K562 (cell line): ENCODE measurements around the gene NR1I3. TPM values are rescaled to one million over a fixed set of nuclear protein-coding genes. Genes with fewer than 3 reads are reported as not detected.

Source experiments
- ATAC-seq: fragments of 200-7000 bp; cut with Tn5 transposase; 3 replicates; pipeline ENCODE4 v1.9.1; 2020; ENCODE audit warnings: moderate library complexity
- BruUV-seq: library from RNA; stranded (reverse); fragments of 400-500 nt; replicated peaks from 2 replicates; lab custom pipeline; 2021; lab: Mats Ljungman, UMichigan
- CTCF ChIA-PET: fragments of 300-600 bp; formaldehyde crosslinking; extraction: SDS; loops from one replicate; lab custom pipeline; 2021; ENCODE audit warnings: low intra/inter-chr PET ratio; lab: Yijun Ruan, JAX
- POLR2A ChIA-PET: fragments of 300-600, 350-650 bp; sonication (Branson Sonifier 250); formaldehyde crosslinking; extraction: SDS; loops from one replicate; lab custom pipeline; 2021; ENCODE audit warnings: antibody characterized with exemption, inconsistent platforms; lab: Yijun Ruan, JAX
- DNase-seq, 4 experiments: peaks; one replicate each; pipeline versions ENCODE4 v3.0.0 to v3.0.0-alpha.2; 2011 to 2018; ENCODE audit warnings: low spot score in 3 of 4, mixed read lengths in 3 of 4; ENCODE audit errors: extremely low read depth in 1 of 4
- FAIRE-seq: peaks from 2 replicates; lab custom pipeline; 2011; peaks lifted over from hg19 to GRCh38; lab: Jason Lieb, UNC
- H2AFZ ChIP-seq: 2 replicates; pipeline ENCODE4 v1.6.0; 2011; ENCODE audit warnings: low read depth, low read length, control low read depth, inconsistent platforms
- H3K27ac ChIP-seq: fragments of 200-600 bp; 3 replicates; pipeline ENCODE4 v1.8.0; 2011; ENCODE audit warnings: low read depth, mild to moderate bottlenecking, control low read depth, inconsistent platforms, low read length, moderate library complexity, mixed read lengths; ENCODE audit errors: extremely low read depth
- H3K27me3 ChIP-seq, 2 experiments: fragments of 300-600 bp in 1 of 2; 2 replicates in 1 of 2; 3 replicates in 1 of 2; pipeline versions ENCODE4 v1.6.0 to v1.8.0; 2011; ENCODE audit warnings: inconsistent platforms in 2 of 2, low read length in 2 of 2, mild to moderate bottlenecking in 1 of 2, mixed read lengths in 1 of 2, moderate library complexity in 1 of 2; ENCODE audit not compliant: control insufficient read depth in 2 of 2, insufficient read depth in 2 of 2
- H3K36me3 ChIP-seq: fragments of 300-600 bp; 3 replicates; pipeline ENCODE4 v1.8.0; 2011; ENCODE audit warnings: mild to moderate bottlenecking, low read length, inconsistent platforms; ENCODE audit not compliant: control insufficient read depth, insufficient read depth
- H3K4me1 ChIP-seq, 2 experiments: fragments of 200-600 bp in 1 of 2; replicated peaks in 1 of 2; 2 replicates in 1 of 2; 3 replicates in 1 of 2; pipeline versions ENCODE4 v1.5.1 to v1.8.0; 2011; ENCODE audit warnings: inconsistent platforms in 2 of 2, low read length in 2 of 2, mild to moderate bottlenecking in 1 of 2, mixed read lengths in 1 of 2, moderate library complexity in 1 of 2; ENCODE audit not compliant: control insufficient read depth in 2 of 2, insufficient read depth in 2 of 2
- H3K4me2 ChIP-seq: 2 replicates; pipeline ENCODE4 v1.6.1; 2011; ENCODE audit warnings: low read length, control low read depth, inconsistent platforms, mixed read lengths; ENCODE audit not compliant: insufficient read depth
- H3K4me3 ChIP-seq: fragments of 200-600 bp; sonication (generic), shearing (Covaris generic); 2 replicates; pipeline ENCODE4 v1.5.1; 2016; ENCODE audit warnings: control low read depth, inconsistent platforms
- H3K79me2 ChIP-seq: fragments of 200-600 bp; 3 replicates; pipeline ENCODE4 v1.8.0; 2011; ENCODE audit warnings: low read length, inconsistent platforms; ENCODE audit not compliant: control insufficient read depth, insufficient read depth
- H3K9ac ChIP-seq, 2 experiments: 2 replicates each; pipeline versions ENCODE4 v1.6.0 to v1.6.1; 2011; ENCODE audit warnings: low read depth in 2 of 2, low read length in 2 of 2, control low read depth in 1 of 2, inconsistent platforms in 1 of 2, mild to moderate bottlenecking in 1 of 2, mixed read lengths in 1 of 2; ENCODE audit not compliant: insufficient read depth in 1 of 2
- H3K9me1 ChIP-seq: one replicate; pipeline ENCODE4 v1.6.0; 2011; ENCODE audit warnings: inconsistent platforms, mild to moderate bottlenecking, low read length, moderate library complexity; ENCODE audit not compliant: control insufficient read depth, insufficient read depth
- H3K9me3 ChIP-seq: replicated peaks from 2 replicates; pipeline ENCODE4 v1.5.1; 2011; ENCODE audit warnings: low read depth, low read length, inconsistent platforms; ENCODE audit not compliant: control insufficient read depth, insufficient read depth
- H4K20me1 ChIP-seq: replicated peaks from 2 replicates; pipeline ENCODE4 v1.6.1; 2011; ENCODE audit warnings: low read length, inconsistent platforms, mixed read lengths; ENCODE audit not compliant: control insufficient read depth, insufficient read depth
- ATF6 ChIP-seq: sonication (generic); formaldehyde crosslinking; IDR thresholded peaks from 2 replicates; pipeline ENCODE4 v1.4.0; 2020; ENCODE audit warnings: mild to moderate bottlenecking, missing genetic modification reagents
- EWSR1 ChIP-seq: fragments of 450-650 bp; IDR thresholded peaks from 2 replicates; pipeline ENCODE4 v1.6.1; 2018; ENCODE audit warnings: borderline replicate concordance, mild to moderate bottlenecking, low read depth, moderate library complexity; ENCODE audit not compliant: partially characterized antibody
- FOS ChIP-seq: IDR thresholded peaks from 3 replicates; pipeline ENCODE4 v1.6.1; 2011; ENCODE audit not compliant: insufficient read length; ENCODE audit errors: extremely low read depth
- HMGN3 ChIP-seq: IDR thresholded peaks from 2 replicates; pipeline ENCODE4 v1.6.1; 2011; ENCODE audit warnings: borderline replicate concordance, low read depth, mild to moderate bottlenecking, mixed read lengths, low read length; ENCODE audit not compliant: insufficient read length; ENCODE audit errors: extremely low read depth
- RAD51 ChIP-seq: fragments of 450-650 bp; IDR thresholded peaks from 2 replicates; pipeline ENCODE4 v1.7.1; 2016; ENCODE audit warnings: low read depth, mild to moderate bottlenecking, borderline replicate concordance
- TCF7 ChIP-seq: sonication (generic); IDR thresholded peaks from 2 replicates; pipeline ENCODE4 v1.6.1; 2016; ENCODE audit warnings: antibody characterized with exemption, borderline replicate concordance
- ZBTB26 ChIP-seq: fragments of 450-650 bp; formaldehyde crosslinking; IDR thresholded peaks from 2 replicates; pipeline ENCODE4 v1.4.0; 2022; ENCODE audit warnings: missing genetic modification characterization
- ZNF121 ChIP-seq: sonication (generic); formaldehyde crosslinking; conservative IDR thresholded peaks from 2 replicates; pipeline ENCODE4 v1.8.0; 2022; ENCODE audit warnings: missing genetic modification reagents
- whole genome bisulfite sequencing: fragments of 100-300 bp; shearing (Covaris generic); methylation state at CpG from one replicate; pipeline ENCODE4 v1.1.6; 2016; ENCODE audit warnings: low coverage, mixed read lengths; ENCODE audit not compliant: insufficient coverage; ENCODE audit errors: missing lambda C conversion rate; 5-methylcytosine and 5-hydroxymethylcytosine counted together
- in situ Hi-C: fragments of 300-500 bp; cut with MboI; formaldehyde crosslinking; loops from 4 replicates; pipeline ENCODE4 v1.15.0; 2018; ENCODE audit warnings: inconsistent platforms, mixed read lengths
- intact Hi-C: fragments of 100-400 bp; cut with micrococcal nuclease; formaldehyde crosslinking; loops from 2 replicates; pipeline ENCODE4 v1.14.2; 2022
- polyA plus RNA-seq, 8 experiments: library from polyadenylated mRNA; depleted of rRNA in 4 of 8; stranded (reverse) in 5 of 8; unstranded in 3 of 8; fragments of >200 nt; fragmentation: Nextera tagmentation in 2 of 8; fragmentation: Illumina TruSeq in 1 of 8; extraction: Ambion mirVana in 2 of 8; extraction: Trizol in 1 of 8; gene quantifications; 2 replicates each; pipeline versions ENCODE4 v1.2.1 to v1.2.3, GENCODE V29; 2011 to 2014; ENCODE audit warnings: inconsistent platforms in 1 of 8, missing spikeins in 1 of 8
- total RNA-seq, 7 experiments: library from RNA; depleted of rRNA in 6 of 7; stranded (reverse); fragments of >200 nt in 6 of 7; fragmentation: Illumina TruSeq in 2 of 7; extraction: Trizol in 2 of 7; gene quantifications; 2 replicates each; pipeline versions ENCODE4 v1.2.1 to v1.2.3, GENCODE V29; 2011 to 2021; ENCODE audit warnings: low replicate concordance in 1 of 7

The NR1I3 gene
- total and polyA plus RNA-seq, 9 of the 15 experiments (the other 6 are each of a cell fraction or from before 2014, with no cell fraction given), result 0.11 TPM; not detected in 8

GRCh38 chr1:161217831-161218230 is 20.2 kb downstream of the NR1I3 start:
- ATAC-seq, result peak; percentile 6; the same call in 1 of the 3 replicates
- no TSS peak for BruUV-seq
- Histone ChIP-seq H4K20me1 (no peaks in the 10 kb centered on the region), H3K4me3 (no peak overlapping the region), H3K4me2 (no peak overlapping the region), H3K27ac (no peak overlapping the region), H3K79me2 (no peaks in the 10 kb centered on the region), H3K4me1 (peaks cover 3 to 25% of the 10 kb centered on the region in 2 experiments; a peak in 4 of 5 replicates), H2AFZ (peak overlapping the region; percentile 1; the same call in 1 of the 2 replicates), H3K9me3 (no peaks in the 10 kb centered on the region), H3K36me3 (peaks cover 18% of the 10 kb centered on the region), H3K27me3 (no peaks in the 10 kb centered on the region)
- in situ Hi-C loops, result no loop called here
- CTCF ChIA-PET, result no interaction called here
- no peak for FAIRE-seq
- TF ChIP-seq EWSR1 (no peak), TCF7 (no peak), ATF6 (CRISPR knock-in tag) (no peak), ZBTB26 (no peak), ZNF121 (CRISPR knock-in tag) (no peak), RAD51 (no peak), HMGN3 (no peak), FOS (no peak)
- TF ChIP-seq, all 486 proteins: peak for 0
- 46% methylated on average over 5 of the region's 6 CpGs for WGBS
- DNase-seq, result no peak
- no peaks in the 10 kb centered on the region for H3K9me1 ChIP-seq
- H3K9ac ChIP-seq, result peak overlapping the region in 1 of 2 experiments; percentile 41; a peak in 1 of 4 replicates
- intact Hi-C loops, result no loop called here
- POLR2A ChIA-PET, result interaction anchor here (0.5 to 0.6 kb wide), 2 partner anchors 160 to 210 kb away, joined by 3 read pairs; no protein-coding TSS in a partner anchor
